NCI-H774 (cell line): ENCODE measurements around the gene BCAS3.
"Not testable (repeated sequence)": the region's sequence is repeated elsewhere in the genome, so short reads cannot be mapped to it uniquely, and the experiment has no call there.

ENCODE experiments used
- DNase-seq: peaks from one replicate; lab custom pipeline; 2025; lab: John Stamatoyannopoulos, UW

Gene BCAS3

DNA sequence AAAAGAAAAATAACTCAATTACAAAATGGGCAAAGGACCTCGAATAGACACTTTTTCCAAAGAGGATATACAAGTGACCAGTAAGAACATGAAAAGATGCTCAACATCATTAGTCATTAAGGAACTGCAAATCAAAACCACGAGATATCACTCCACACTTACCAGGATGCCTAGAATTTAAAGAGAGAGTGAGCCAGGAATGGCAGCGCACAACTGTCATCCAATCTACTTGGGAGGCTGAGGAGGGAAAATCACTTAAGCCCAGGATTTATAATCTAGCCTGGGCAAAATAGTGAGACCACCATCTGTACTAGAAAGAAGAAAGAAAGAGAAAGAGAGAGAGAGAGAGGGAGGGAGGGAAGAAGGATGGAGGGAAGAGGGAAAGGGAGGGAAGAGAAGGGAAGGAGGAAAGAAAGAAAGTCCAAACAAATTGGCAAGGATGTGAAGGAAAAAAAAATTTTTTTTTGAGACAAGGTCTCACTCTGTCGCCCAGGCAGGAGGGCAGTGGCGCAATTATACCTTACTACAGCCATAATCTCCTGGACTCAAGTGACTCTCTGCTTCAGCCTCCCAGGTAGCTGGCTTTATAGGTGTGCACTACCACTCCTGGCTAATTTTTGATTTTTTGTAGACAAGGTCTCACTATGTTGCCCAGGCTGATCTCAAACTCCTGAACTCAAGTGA lies 744.6 kb downstream of the BCAS3 start:
- DNase-seq, result no peak

- no peak for DNase-seq
Measured at GRCh38 chr17:61422869-61423268, 745.2 kb downstream of the BCAS3 start.

DNA sequence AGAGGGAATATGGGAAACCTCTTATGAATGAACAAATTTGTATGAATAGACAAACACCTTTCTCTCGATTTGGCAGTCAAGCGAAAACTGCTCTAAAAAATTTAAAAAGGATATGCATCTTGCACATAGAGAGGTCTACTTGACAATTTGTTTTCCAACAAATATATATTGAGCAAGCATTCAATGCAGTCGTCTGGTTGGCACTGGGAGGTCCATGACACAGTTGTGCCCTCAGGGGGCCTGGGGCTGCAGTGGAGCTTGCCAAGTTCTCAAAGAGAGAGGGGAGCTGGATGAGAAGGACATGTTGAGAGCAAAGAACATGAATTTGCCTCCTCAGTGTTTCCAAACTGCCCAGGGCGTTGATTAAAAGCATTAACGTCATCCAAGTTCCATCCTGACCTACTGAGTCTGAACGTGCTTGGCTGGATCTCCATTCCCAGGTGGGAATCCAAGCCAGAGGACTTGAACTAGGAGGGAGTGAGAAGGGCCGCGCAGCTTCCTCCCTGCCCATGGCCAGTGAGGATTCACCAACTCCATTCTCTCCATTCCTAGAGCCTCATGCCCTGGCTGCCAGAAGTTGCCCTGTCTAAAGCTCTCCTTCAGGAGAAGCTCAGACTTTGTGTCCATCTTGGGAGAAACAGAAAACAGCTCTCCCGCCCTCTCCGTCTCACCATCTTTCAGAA lies 746.5 kb downstream of the BCAS3 start:
- no peak for DNase-seq

DNA sequence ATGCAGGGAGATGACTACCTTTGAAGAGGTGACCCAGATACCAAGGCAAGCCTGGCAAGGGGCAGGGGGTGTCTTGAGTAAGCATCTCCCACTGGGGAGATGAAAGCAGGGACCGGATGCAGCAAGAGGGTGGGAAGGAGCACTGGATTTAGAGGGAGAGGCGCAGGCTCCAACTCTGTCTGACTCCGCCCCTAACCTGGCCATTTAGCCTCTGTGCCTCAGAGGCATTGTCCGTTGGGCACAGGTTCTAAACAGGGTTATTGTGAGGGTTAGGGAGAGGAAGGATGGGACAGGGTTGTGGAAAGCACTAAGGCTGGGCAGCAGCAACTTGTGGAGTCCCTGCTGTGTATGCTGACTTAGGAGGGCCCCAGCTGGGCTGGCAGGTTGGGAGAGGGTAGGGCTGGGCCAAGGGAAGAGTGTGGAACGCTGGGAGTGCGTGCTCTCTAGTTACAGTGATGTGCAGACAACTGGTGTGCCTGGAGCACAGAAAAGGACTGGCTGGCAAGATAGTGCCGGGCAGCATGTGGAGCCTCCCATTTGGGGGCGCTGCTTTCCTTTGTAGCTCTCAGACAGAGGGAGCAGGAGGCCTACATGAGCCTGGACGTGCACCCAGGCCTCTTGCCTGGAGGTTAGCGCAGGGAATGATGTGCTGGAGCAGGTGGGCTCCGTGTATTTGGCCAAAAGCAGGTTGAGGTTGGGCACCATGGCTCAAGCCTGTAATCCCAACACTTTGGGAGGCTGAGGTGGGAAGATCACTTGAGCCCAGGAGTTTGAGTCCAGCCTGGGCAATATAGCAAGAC lies 748.2 kb downstream of the BCAS3 start:
- no peak for DNase-seq

GRCh38 chr17:61426482-61427304 lies 749.0 kb downstream of the BCAS3 start:
- DNase-seq, result no peak

GRCh38 chr17:61427567-61427966 lies 749.9 kb downstream of the BCAS3 start:
- DNase-seq, result no peak

DNA sequence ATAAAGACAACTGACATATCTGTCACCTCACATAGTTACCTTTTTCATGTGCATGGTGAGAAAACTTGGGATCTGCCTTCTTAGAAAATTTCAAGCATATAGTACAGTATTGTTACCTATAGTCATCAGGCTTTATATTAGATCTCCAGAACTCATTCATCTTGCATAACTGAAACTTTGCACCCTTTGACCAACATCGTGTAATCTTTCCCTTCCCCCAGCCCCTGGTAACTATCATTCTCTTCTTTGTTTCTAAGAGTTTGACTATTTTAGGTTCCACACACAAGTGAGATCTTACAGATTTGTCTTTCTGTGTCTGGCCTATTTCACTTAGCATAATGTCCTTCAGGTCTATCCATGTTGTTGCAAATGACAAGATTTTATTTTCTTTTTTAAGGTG lies 751.6 kb downstream of the BCAS3 start:
- no peak for DNase-seq

GRCh38 chr17:61429831-61430230 lies 752.2 kb downstream of the BCAS3 start:
- not testable (repeated sequence) for DNase-seq

DNA sequence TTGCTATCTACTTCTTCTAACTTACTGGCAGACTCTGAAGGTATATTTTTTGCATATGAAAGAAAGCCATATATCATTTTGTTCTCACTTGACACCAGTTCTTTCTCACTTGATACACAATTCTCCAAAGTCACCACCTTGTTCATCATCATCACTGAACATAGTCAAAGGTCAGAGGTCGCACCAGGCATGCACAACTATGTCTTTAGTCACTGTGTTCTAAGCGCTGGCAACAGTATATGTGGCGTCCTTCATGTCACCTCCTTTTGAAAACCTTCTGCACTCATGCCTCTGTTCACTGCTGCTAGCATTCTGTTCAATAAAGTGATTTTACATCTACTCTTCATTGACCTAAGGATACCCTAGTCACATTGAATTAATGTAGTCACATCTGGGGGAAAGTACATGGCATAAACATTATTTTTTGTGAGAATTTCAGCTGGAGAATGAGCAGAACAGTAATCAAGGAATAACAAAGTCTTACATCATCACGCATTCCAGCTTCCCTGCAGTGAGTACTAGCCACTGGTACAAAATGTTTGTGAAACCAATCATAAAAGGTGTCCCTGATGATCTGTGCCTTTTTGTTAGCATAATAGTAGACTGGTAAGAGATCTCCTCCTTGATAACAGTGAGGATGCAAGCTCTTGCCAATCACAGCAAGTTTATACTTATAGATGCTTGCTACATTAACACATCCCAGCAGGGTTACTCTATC lies 754.1 kb downstream of the BCAS3 start:
- DNase-seq, result no peak

DNA sequence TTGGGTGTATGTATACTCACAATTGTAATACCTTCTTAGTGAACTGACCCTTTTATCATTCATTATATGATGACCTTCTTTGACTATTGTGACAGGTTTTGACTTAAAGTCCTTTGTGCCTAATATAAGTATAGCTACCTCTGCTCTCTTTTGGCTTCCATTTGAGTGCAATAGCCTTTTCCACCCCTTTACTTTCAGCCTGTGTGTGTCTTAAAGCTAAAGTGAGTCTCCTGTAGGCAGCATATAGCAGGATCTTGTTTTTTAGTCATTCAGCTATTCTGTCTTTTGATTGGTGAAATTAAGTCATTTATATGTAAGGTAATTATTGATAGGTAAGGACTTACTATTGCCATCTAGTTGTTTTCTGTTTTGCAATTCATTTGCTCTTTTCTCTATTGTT lies 758.6 kb downstream of the BCAS3 start:
- DNase-seq, result no peak

DNA sequence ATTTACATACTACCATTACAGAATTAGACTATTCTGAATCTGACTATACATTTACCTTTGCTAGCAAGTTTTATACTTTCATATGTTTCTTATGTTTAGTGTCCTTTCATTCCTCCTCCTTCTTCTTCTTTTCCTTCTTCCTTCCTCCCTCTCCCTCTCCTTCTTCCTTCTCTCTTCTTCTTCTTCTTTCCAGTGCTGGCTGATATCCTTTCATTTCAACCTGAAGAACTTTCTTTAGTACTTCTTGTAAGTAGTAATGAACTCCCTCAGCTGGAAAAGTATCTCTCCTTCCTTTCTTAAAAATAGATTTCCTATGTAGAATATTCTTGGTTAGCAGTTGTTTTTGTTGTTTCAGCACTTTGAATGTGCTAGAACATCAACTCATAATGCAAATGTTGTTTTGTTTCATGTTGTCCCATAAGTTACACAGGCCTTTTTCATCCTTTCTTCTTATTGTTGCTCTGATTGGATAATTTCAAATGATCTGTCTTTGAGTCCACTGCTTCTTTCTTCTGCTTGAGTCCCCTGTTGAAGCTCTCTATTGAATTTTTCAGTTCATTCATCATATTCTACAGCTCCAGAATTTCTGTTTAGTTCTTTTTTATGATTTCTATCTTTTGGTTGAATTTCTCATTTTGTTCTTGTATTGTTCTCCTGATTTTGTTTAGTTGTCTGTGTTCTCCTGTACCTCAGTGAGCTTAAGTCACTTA lies 759.5 kb downstream of the BCAS3 start:
- DNase-seq, result no peak

DNA sequence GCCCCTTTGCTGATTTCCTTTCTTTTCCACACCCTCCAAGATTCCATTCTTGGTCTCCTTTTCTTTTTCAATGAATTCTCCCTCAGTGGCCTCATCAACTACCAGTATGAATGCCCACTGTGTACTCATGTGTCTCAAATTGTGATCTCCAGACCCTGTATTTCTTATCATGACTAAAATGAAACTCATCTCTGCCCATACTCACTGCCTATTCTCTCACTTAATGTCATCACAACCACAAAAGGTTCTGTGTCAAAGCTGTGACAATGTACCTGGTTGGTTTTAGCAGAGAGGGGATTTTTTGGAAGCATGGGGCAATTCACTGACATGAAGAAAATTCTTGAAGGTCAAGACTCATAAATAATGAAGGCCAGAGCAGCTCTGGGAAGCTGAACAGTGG lies 763.0 kb downstream of the BCAS3 start:
- DNase-seq, result no peak

- not testable (repeated sequence) for DNase-seq
Measured at GRCh38 chr17:61441507-61441906, 763.9 kb downstream of the BCAS3 start.

GRCh38 chr17:61442136-61442775 lies 764.6 kb downstream of the BCAS3 start:
- no peak for DNase-seq
